IMR-90 (cell line): ENCODE data around the gene FRMD3.

Source experiments
- USF2 ChIP-seq: fragments of 150-350 bp; IDR thresholded peaks from 2 replicates; pipeline ENCODE4 v1.6.1; 2017; ENCODE audit warnings: mild to moderate bottlenecking, antibody characterized with exemption, low read length, low read depth
- TF ChIP-seq, protein P1 (sequence below): conservative IDR thresholded peaks from 2 replicates; pipeline ENCODE4 v1.5.1; 2012; ENCODE audit warnings: mild to moderate bottlenecking, low read depth, low read length, improper control_type of control experiment

DNA sequence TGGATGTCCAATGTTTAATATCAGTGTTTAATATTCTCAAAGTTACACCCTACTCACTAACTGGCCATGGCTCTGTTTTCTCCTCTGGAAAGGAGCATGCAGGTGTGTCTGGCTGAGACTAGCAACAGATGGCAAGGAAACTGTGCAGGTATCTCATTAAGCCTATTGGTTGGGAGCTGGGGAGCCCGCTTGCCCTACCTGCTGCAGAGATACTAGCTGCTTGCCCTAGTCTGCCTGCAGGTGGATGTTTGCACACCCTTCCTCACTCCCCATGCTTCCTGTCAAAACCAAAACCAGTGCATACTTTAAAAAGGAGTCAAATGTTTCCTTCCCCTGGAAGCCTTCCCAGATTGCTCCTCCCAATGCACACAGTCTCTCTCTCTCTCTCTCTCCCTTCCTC lies 247.0 kb downstream of the FRMD3 start:
- TF ChIP-seq USF2, result no peak
- TF ChIP-seq, protein P1, sequence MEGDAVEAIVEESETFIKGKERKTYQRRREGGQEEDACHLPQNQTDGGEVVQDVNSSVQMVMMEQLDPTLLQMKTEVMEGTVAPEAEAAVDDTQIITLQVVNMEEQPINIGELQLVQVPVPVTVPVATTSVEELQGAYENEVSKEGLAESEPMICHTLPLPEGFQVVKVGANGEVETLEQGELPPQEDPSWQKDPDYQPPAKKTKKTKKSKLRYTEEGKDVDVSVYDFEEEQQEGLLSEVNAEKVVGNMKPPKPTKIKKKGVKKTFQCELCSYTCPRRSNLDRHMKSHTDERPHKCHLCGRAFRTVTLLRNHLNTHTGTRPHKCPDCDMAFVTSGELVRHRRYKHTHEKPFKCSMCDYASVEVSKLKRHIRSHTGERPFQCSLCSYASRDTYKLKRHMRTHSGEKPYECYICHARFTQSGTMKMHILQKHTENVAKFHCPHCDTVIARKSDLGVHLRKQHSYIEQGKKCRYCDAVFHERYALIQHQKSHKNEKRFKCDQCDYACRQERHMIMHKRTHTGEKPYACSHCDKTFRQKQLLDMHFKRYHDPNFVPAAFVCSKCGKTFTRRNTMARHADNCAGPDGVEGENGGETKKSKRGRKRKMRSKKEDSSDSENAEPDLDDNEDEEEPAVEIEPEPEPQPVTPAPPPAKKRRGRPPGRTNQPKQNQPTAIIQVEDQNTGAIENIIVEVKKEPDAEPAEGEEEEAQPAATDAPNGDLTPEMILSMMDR, result no peak
